ENCODE measurements around the gene RBM28. TPM values are rescaled to one million over a fixed set of nuclear protein-coding genes. Genes with fewer than 3 reads are reported as not detected.

The RBM28 gene
- total and polyA plus RNA-seq, 8 donors: 21.5 to 63.2 (median 56.9) TPM

- Histone ChIP-seq H3K36me3 (peaks cover 0 to 33% of the 10 kb centered on the region in 2 donors), H3K27me3 (no peaks in the 10 kb centered on the region), H3K9me3 (no peaks in the 10 kb centered on the region), H3K4me3 (no peak overlapping the region), H3K27ac (no peak overlapping the region), H3K4me1 (peaks cover 13 to 30% of the 10 kb centered on the region in 2 donors)
- intact Hi-C loops (cut with DNase I): no loop called here
- TF ChIP-seq, protein P1, sequence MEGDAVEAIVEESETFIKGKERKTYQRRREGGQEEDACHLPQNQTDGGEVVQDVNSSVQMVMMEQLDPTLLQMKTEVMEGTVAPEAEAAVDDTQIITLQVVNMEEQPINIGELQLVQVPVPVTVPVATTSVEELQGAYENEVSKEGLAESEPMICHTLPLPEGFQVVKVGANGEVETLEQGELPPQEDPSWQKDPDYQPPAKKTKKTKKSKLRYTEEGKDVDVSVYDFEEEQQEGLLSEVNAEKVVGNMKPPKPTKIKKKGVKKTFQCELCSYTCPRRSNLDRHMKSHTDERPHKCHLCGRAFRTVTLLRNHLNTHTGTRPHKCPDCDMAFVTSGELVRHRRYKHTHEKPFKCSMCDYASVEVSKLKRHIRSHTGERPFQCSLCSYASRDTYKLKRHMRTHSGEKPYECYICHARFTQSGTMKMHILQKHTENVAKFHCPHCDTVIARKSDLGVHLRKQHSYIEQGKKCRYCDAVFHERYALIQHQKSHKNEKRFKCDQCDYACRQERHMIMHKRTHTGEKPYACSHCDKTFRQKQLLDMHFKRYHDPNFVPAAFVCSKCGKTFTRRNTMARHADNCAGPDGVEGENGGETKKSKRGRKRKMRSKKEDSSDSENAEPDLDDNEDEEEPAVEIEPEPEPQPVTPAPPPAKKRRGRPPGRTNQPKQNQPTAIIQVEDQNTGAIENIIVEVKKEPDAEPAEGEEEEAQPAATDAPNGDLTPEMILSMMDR (IDR thresholded peaks at IDR 0.05): no peak
- no peak for DNase-seq
- ATAC-seq: no peak
Observed at GRCh38 chr7:128341733-128342132, 2.0 kb downstream of the RBM28 start.

DNA sequence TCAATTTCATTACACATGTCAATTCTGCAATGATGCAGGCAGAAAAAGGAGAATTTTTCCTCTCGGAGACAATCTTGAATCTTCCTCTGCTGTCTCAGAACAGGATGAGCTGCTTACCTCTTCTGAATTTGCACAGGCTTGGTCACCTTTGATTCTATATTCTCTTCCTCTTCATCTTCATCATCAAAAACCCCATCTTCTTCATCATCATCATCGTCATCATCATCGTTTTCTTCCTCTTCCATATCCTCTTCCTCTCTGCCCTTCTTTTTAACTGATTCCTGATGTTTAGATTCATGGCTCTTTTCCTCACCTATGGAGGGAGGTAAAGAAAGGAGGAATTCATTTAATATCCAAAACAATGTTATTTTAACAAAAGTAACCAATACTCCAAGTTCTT lies 8.0 kb downstream of the RBM28 start:
- ATAC-seq (no peak), DNase-seq (no peak)
- H3K27ac ChIP-seq: no peak overlapping the region
- no peaks in the 10 kb centered on the region for H3K9me3 ChIP-seq
- no peak overlapping the region for H3K4me3 ChIP-seq
- H3K4me1 ChIP-seq: no peaks in the 10 kb centered on the region
- intact Hi-C loops (cut with DNase I): no loop called here
- H3K36me3 ChIP-seq: peaks cover 0 to 90% of the 10 kb centered on the region in 2 donors
- H3K27me3 ChIP-seq: no peaks in the 10 kb centered on the region
- TF ChIP-seq, protein P1 (IDR thresholded peaks at IDR 0.05): no peak

DNA sequence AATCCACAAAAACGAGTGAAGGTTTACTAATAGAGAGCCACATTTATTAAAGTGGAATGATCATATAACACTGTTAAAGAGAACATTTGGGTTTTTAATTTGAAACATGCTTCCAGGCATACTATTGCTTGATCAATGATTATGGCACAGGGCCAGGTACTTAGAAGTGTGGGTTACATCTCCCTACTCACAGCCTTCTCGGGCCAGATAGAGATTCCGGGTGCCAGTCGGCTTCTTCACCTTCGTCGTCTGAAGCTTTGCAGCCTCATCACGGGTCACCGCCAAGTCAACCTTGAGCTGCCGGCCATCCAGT lies 19.4 kb downstream of the RBM28 start:
- peaks cover 0 to 94% of the 10 kb centered on the region in 2 donors for H3K36me3 ChIP-seq
- H3K9me3 ChIP-seq: no peaks in the 10 kb centered on the region
- ATAC-seq: no peak
- intact Hi-C loops (cut with DNase I): no loop called here
- TF ChIP-seq, protein P1 (IDR thresholded peaks at IDR 0.05): no peak
- H3K4me1 ChIP-seq: no peaks in the 10 kb centered on the region
- H3K27me3 ChIP-seq: no peaks in the 10 kb centered on the region
- DNase-seq: no peak
- H3K4me3 ChIP-seq: no peak overlapping the region
- H3K27ac ChIP-seq: no peak overlapping the region

GRCh38 chr7:128323459-128324367 lies 20.0 kb downstream of the RBM28 start:
- TF ChIP-seq, protein P1 (IDR thresholded peaks at IDR 0.05): no peak
- ATAC-seq: no peak
- Histone ChIP-seq H3K4me3 (no peak overlapping the region), H3K27me3 (no peaks in the 10 kb centered on the region), H3K27ac (no peak overlapping the region), H3K9me3 (no peaks in the 10 kb centered on the region), H3K4me1 (no peaks in the 10 kb centered on the region), H3K36me3 (peaks cover 0 to 94% of the 10 kb centered on the region in 2 donors)
- intact Hi-C loops (cut with DNase I): no loop called here
- DNase-seq: peak in 2 of 4 donors; percentile 71 to 73

- Histone ChIP-seq H3K27me3 (no peaks in the 10 kb centered on the region), H3K4me1 (no peaks in the 10 kb centered on the region), H3K36me3 (peaks cover 0 to 94% of the 10 kb centered on the region in 2 donors), H3K4me3 (no peak overlapping the region), H3K27ac (no peak overlapping the region), H3K9me3 (no peaks in the 10 kb centered on the region)
- intact Hi-C loops (cut with DNase I): no loop called here
- TF ChIP-seq, protein P1 (IDR thresholded peaks at IDR 0.05): no peak
- ATAC-seq (peak; percentile 24), DNase-seq (peak in 2 of 4 donors; percentile 81 to 87)
Observed at GRCh38 chr7:128323040-128323439, 20.7 kb downstream of the RBM28 start.
